ENCODE results near the gene FAM81A.

DNA sequence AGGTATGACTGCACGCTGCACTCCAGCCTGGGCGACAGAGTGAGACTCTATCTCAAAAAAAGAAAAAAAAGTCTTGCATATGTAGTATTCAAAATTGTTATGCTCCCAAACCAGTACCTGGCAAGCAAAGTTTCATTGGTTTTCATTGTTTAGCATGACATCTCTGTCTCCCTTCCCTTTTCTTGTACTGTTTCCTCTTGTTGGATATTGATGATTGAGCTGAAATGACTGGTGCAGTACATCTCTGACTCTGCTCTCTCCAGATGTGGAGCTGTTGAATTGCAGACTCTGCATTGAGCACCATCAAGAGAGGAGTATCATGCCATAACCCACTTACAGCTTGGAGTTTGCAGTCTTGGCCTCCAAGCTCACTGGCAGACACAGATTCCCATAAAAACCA lies 77.2 kb downstream of the FAM81A start:
- TF ChIP-seq CTCF (IDR thresholded peaks at IDR 0.05) (no peak), POLR2A (IDR thresholded peaks at IDR 0.05) (no peak)
